ENCODE measurements around the gene CALR3. TPM values are rescaled to one million over a fixed set of nuclear protein-coding genes. Genes with fewer than 3 reads are reported as not detected.

CALR3 gene
- polyA plus RNA-seq, 1 donor, result 0.04 TPM

DNA sequence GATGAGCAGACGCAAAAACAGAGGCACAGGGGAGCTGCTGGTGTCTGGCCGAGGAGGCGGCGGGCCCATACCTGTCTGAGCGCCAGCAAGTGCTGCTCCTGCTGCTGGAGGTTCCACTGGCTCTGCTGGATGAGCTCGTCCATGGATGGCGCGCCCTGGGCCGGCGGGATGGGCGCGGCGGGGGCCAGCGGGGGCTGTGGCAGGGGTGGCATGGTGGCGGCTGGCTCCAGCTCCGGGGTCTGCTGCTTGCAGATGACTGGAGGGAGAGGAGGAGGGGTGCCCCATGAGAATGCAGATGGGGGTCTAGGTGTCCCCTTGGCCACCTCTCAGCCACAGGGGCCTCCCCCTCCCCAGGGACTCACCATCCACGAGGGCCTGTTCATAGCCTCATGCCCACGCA lies 39.4 kb upstream of the CALR3 start:
- Histone ChIP-seq H3K27me3 (ENCODE audit: control insufficient read depth, insufficient read depth, low read length) (no peaks in the 10 kb centered on the region), H3K4me1 (ENCODE audit: control insufficient read depth, insufficient read depth, low read length) (no peaks in the 10 kb centered on the region), H3K36me3 (ENCODE audit: control insufficient read depth, insufficient read depth, low read length) (peaks cover 84% of the 10 kb centered on the region), H3K9me3 (ENCODE audit: control insufficient read depth, low read depth, low read length) (no peaks in the 10 kb centered on the region), H3K27ac (ENCODE audit: low read length) (no peak overlapping the region), H3K4me3 (ENCODE audit: low read length) (no peak overlapping the region)
- 80% methylated on average over 1 of the region's 18 CpGs for WGBS (ENCODE audit: insufficient coverage, low lambda C conversion rate)
- DNase-seq, result no peak

DNA sequence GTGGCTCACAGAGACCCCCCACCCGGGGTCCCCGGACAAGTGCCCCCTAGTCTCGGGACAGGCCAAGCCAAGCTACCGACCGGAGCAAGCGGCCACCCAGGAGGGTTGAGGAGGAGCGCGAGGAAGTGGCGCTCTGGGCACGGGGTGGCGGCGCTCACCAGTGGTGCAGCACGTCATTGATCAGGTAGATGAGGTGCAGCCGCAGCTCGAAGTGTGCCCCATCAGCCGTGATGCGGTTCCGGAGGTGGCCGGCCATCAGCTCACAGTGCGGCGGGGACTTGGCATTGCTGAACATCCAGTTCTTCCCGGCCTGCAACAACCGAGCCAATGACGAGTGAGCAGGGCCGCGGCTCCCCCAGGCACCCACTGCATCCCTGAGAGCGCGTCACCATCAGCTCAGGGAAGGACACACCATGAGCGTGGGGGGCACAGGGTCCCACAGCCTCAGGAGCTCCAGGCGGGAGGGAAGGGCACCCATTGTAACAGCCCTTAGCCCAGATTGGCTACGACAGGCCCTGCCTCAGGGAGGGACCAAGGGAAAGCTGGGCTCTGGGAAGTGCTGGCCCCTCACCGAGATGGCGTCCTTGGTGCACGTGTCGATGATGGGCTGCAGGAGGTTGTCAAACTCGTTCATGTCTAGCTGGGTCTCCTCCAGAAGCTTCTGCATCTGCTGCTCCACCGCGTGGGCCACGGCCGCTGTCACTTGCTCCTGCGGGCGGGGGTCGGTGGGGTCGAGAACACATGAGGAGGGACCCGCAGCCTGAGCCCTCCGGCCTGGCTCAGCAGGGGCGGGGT lies 36.7 kb upstream of the CALR3 start:
- no CpG with 5 or more reads among the region's 47 CpGs for WGBS (ENCODE audit: insufficient coverage, low lambda C conversion rate)
- no peak overlapping the region for H3K4me3 ChIP-seq (ENCODE audit: low read length)
- H3K36me3 ChIP-seq (ENCODE audit: control insufficient read depth, insufficient read depth, low read length), result peaks cover 90% of the 10 kb centered on the region
- no peaks in the 10 kb centered on the region for H3K27me3 ChIP-seq (ENCODE audit: control insufficient read depth, insufficient read depth, low read length)
- H3K27ac ChIP-seq (ENCODE audit: low read length), result no peak overlapping the region
- no peak for DNase-seq
- H3K4me1 ChIP-seq (ENCODE audit: control insufficient read depth, insufficient read depth, low read length), result no peaks in the 10 kb centered on the region
- H3K9me3 ChIP-seq (ENCODE audit: control insufficient read depth, low read depth, low read length), result no peaks in the 10 kb centered on the region

DNA sequence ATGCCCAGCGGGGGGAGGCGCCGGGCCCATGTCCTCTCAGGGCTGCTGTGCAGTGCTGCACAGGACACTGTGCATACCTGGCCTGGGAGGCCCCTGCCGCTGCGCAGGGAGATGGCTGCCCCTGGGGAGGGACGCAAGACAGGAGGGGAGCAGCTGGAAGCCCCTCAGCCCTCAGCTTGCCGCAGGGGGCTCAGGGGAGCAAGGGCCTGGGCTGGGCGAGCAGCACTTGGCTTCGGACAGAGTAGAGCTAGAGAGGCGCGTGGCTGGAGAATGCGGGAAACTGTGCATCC lies 35.4 kb upstream of the CALR3 start:
- no CpG with 5 or more reads among the region's 12 CpGs for WGBS (ENCODE audit: insufficient coverage, low lambda C conversion rate)
- Histone ChIP-seq H3K27ac (ENCODE audit: low read length) (no peak overlapping the region), H3K9me3 (ENCODE audit: control insufficient read depth, low read depth, low read length) (no peaks in the 10 kb centered on the region), H3K27me3 (ENCODE audit: control insufficient read depth, insufficient read depth, low read length) (no peaks in the 10 kb centered on the region), H3K4me1 (ENCODE audit: control insufficient read depth, insufficient read depth, low read length) (no peaks in the 10 kb centered on the region), H3K36me3 (ENCODE audit: control insufficient read depth, insufficient read depth, low read length) (peaks cover 92% of the 10 kb centered on the region), H3K4me3 (ENCODE audit: low read length) (no peak overlapping the region)
- DNase-seq, result no peak

DNA sequence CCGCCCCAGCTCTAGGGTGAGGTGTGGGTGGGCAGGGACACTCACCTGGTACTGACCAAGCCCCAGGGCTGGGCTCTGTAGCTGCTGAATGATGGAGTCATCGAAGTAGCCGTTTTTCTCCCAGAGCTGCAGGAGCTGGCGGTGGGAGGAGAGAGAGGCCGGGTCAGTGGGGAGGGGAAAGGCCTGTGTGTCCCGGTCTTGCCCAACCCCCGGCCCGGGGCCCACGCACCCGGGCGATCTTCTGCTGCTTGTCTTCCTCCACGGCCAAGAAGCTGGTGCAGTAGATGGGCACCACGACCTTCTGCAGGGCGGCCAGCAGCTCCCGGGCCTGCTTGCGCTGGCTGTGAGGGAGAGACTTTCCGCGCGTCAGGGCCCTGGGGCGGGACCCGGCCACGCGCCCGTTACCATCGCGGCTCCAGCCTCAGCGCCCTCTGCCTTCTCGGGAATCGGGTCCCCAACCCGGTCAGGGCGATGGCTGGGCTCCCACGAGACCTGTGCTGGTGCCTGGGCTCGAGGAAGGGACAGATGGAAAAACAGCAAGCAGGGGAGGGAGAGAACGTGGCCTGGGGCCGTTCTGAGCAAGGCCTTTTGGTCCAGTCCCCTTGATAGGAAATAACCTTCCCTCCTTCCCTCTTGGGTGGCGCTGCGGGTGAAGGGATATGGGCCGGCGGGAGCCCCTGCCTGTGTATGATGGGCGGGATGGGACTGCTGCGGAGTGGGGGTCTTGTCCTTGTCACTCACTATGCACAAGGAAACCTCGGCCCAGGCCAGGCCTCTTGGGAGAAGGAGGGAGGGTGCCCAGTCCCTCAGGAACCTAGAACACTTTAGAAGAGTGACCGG lies 34.8 kb upstream of the CALR3 start:
- no peaks in the 10 kb centered on the region for H3K27me3 ChIP-seq (ENCODE audit: control insufficient read depth, insufficient read depth, low read length)
- H3K4me3 ChIP-seq (ENCODE audit: low read length), result no peak overlapping the region
- H3K4me1 ChIP-seq (ENCODE audit: control insufficient read depth, insufficient read depth, low read length), result no peaks in the 10 kb centered on the region
- H3K36me3 ChIP-seq (ENCODE audit: control insufficient read depth, insufficient read depth, low read length), result peaks cover 92% of the 10 kb centered on the region
- no peak for DNase-seq
- H3K27ac ChIP-seq (ENCODE audit: low read length), result no peak overlapping the region
- no CpG with 5 or more reads among the region's 43 CpGs for WGBS (ENCODE audit: insufficient coverage, low lambda C conversion rate)
- no peaks in the 10 kb centered on the region for H3K9me3 ChIP-seq (ENCODE audit: control insufficient read depth, low read depth, low read length)

DNA sequence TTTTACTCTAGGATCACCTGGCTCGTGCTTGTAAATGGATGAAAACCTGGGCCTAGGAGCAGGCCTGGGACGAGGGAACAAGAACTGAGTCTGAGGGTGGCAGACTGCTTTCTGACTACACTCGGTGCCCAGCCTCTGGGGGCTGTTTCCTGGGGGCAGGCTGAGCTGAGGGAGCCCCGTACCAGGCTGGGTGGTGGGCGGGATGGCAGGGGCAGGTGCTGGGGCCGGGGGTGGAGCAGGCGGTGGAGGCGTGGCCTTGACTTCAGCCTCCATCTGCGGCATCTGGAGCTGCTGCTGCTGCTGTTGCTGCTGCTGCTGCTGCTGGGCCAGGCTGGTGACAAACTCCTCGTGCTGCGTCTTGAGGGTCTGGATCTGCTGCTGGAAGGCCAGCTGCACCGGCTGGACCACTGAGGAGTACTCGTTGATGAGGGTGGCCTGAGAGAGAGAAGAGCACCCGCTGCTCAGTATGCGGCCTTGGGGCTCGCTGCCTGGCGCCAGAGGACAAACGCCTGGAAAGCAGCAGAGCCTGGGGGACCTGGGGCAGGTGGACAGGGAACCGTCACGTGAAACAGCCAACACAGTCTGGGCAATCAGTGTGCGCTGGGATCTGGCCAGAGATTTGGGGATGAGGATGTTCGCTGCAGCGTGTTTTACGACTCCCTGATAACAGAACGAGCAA lies 33.6 kb upstream of the CALR3 start:
- Histone ChIP-seq H3K4me3 (ENCODE audit: low read length) (no peak overlapping the region), H3K27ac (ENCODE audit: low read length) (no peak overlapping the region), H3K4me1 (ENCODE audit: control insufficient read depth, insufficient read depth, low read length) (no peaks in the 10 kb centered on the region), H3K36me3 (ENCODE audit: control insufficient read depth, insufficient read depth, low read length) (peaks cover 92% of the 10 kb centered on the region), H3K27me3 (ENCODE audit: control insufficient read depth, insufficient read depth, low read length) (no peaks in the 10 kb centered on the region), H3K9me3 (ENCODE audit: control insufficient read depth, low read depth, low read length) (no peaks in the 10 kb centered on the region)
- WGBS (ENCODE audit: insufficient coverage, low lambda C conversion rate), result no CpG with 5 or more reads among the region's 25 CpGs
- DNase-seq, result no peak

DNA sequence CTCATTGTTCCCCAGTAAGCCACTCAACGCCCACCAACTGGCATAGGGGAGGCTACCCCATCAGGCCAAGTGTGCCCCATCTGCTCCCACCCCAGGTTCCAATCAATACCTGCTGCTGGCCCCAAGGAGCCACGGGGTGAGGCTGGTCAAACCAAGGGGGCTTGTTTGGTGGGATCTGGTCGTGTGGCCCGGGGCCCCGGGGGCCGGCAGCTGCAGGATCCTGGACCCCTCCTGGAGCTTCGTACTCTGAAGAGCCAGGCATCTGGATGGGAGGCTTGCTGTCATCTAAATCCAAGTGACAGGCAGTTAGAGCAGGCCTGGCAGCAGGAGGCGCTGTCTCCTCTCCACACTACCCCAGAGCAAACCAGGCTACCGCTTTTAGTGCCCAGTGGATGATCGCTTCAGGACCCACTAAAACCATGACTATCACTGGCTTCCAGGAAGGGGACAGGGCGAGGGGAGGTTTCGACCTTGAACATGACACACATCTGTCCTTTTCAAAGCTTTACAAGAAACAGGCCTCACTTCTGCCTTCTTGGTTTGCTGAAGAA lies 32.1 kb upstream of the CALR3 start:
- no CpG with 5 or more reads among the region's 12 CpGs for WGBS (ENCODE audit: insufficient coverage, low lambda C conversion rate)
- H3K27me3 ChIP-seq (ENCODE audit: control insufficient read depth, insufficient read depth, low read length), result no peaks in the 10 kb centered on the region
- no peak for DNase-seq

DNA sequence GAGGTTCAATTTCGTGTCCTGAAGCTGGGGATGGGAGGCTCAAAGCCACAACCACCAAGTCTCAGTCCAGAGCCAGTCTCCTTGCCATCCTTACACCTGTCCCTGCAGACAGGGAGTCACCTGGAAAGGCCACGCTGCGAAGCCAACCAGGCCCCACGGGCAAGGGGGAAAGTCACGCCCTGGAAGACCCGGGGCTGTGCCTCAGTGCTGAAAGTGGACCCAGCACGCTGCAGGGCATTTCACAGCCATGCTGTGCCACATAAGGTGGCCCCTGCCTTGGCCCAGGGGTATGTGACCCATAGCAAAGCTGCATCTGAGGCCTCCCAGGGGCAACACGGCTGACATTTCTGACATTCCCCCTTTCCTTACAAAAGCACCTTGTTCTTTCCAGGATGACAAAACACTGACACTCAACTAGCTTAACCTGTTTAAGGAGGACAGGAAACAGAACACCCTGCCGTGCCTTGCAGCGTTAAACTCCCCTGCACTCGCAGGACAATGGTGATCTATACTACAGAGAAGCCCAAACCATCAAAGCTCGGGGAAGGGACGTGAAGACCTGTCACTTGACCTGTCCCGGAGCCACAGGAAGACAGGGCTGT lies 31.5 kb upstream of the CALR3 start:
- Histone ChIP-seq H3K27me3 (ENCODE audit: control insufficient read depth, insufficient read depth, low read length) (no peaks in the 10 kb centered on the region), H3K36me3 (ENCODE audit: control insufficient read depth, insufficient read depth, low read length) (peaks cover 91% of the 10 kb centered on the region), H3K27ac (ENCODE audit: low read length) (no peak overlapping the region), H3K4me1 (ENCODE audit: control insufficient read depth, insufficient read depth, low read length) (no peaks in the 10 kb centered on the region), H3K4me3 (ENCODE audit: low read length) (no peak overlapping the region), H3K9me3 (ENCODE audit: control insufficient read depth, low read depth, low read length) (no peaks in the 10 kb centered on the region)
- DNase-seq, result no peak
- no CpG with 5 or more reads among the region's 14 CpGs for WGBS (ENCODE audit: insufficient coverage, low lambda C conversion rate)

More for the DNA sequence above, 32.1 kb upstream of the CALR3 start:
- Histone ChIP-seq H3K36me3 (ENCODE audit: control insufficient read depth, insufficient read depth, low read length) (peaks cover 91% of the 10 kb centered on the region), H3K4me3 (ENCODE audit: low read length) (no peak overlapping the region), H3K4me1 (ENCODE audit: control insufficient read depth, insufficient read depth, low read length) (no peaks in the 10 kb centered on the region), H3K27ac (ENCODE audit: low read length) (no peak overlapping the region), H3K9me3 (ENCODE audit: control insufficient read depth, low read depth, low read length) (no peaks in the 10 kb centered on the region)

DNA sequence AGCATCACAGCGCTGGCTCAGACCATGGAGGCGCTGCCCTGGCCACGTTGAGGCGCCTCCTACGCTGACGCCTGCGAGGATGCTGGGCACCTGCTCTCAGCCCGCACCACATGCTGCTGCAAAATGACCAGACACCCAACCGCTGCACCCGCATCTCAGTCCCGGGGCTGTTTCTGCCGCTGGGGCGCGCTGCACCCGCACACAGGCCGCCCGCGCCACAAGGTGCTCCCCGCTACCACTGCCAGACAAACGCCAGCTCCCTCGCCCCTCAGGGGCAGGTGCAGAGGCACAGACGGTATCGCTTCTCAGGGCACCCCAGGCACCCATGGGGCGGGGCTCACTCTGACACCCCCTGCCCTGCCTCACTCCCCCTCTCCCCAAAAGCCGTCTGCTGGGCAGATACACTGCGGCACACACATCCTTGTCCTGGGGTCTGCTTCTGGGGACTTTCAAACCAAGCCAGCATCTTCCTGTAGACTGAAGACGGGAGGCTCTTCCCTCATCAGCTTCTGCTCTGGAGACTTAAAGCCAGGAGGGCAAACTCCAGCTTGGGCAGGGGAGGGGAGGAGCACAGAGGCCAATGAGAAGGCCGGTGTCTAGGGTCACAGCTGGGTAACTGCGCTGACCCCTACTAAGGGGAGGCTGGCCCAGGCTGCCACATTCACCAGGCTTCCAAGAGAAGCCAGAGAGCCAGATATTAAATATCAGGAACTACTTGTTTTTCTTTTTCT lies 29.9 kb upstream of the CALR3 start:
- no peaks in the 10 kb centered on the region for H3K4me1 ChIP-seq (ENCODE audit: control insufficient read depth, insufficient read depth, low read length)
- WGBS (ENCODE audit: insufficient coverage, low lambda C conversion rate), result no CpG with 5 or more reads among the region's 29 CpGs
- no peak overlapping the region for H3K27ac ChIP-seq (ENCODE audit: low read length)
- no peaks in the 10 kb centered on the region for H3K9me3 ChIP-seq (ENCODE audit: control insufficient read depth, low read depth, low read length)
- no peak for DNase-seq
- no peaks in the 10 kb centered on the region for H3K27me3 ChIP-seq (ENCODE audit: control insufficient read depth, insufficient read depth, low read length)
- no peak overlapping the region for H3K4me3 ChIP-seq (ENCODE audit: low read length)
- peaks cover 88% of the 10 kb centered on the region for H3K36me3 ChIP-seq (ENCODE audit: control insufficient read depth, insufficient read depth, low read length)

DNA sequence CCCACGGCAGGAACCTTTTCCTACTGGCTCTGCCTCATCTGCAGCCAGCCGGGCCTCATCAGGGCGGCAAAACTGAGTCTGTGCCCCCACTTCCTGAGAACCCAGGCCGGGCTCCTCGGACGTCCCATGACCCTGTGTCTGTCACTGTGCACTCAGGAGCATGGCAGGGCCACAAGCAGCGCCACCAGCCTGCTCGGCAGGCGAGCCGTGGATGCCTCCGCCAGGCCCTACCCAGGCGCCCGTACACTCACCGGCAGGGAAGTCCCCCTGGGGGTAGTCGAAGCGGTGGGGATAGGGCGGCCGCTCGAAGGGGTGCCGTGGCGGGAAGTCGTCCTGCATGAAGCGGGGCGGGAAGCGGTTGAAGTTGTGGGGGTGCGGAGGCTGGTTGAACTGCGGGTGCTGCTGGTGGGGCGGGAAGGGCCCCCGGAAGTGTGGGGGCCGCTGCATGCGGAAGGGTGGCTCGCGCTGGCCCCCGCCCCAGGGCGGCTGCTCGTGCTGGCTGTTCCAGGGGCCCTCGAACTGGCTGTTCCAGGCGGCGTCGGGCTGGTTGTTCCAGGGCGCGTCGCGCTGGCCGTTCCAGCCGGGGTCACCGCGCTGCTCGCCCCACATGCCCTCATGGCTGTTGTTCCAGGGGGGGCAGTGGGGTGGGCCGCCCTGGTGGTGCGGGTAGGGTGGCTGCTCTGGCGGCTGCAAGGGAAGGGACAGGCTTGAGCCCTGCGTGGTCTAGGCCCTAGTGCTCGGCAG lies 29.2 kb upstream of the CALR3 start:
- no peak overlapping the region for H3K27ac ChIP-seq (ENCODE audit: low read length)
- no CpG with 5 or more reads among the region's 54 CpGs for WGBS (ENCODE audit: insufficient coverage, low lambda C conversion rate)

More for the DNA sequence above, 29.2 kb upstream of the CALR3 start:
- no peak for DNase-seq
- Histone ChIP-seq H3K4me3 (ENCODE audit: low read length) (no peak overlapping the region), H3K9me3 (ENCODE audit: control insufficient read depth, low read depth, low read length) (no peaks in the 10 kb centered on the region), H3K36me3 (ENCODE audit: control insufficient read depth, insufficient read depth, low read length) (peaks cover 88% of the 10 kb centered on the region), H3K27me3 (ENCODE audit: control insufficient read depth, insufficient read depth, low read length) (no peaks in the 10 kb centered on the region), H3K4me1 (ENCODE audit: control insufficient read depth, insufficient read depth, low read length) (no peaks in the 10 kb centered on the region)
